GM18868 (cell line): ENCODE data around the gene TBC1D22A.
"Not testable (repeated sequence)": the region's sequence is repeated elsewhere in the genome, so short reads cannot be mapped to it uniquely, and the experiment has no call there.

Experiments used
- ATAC-seq: cut with Tn5 transposase; IDR thresholded peaks from one replicate; pipeline ENCODE4 v1.9.1; 2021; ENCODE audit warnings: mild to moderate bottlenecking, moderate library complexity; ENCODE audit not compliant: unreplicated experiment

The TBC1D22A gene

DNA sequence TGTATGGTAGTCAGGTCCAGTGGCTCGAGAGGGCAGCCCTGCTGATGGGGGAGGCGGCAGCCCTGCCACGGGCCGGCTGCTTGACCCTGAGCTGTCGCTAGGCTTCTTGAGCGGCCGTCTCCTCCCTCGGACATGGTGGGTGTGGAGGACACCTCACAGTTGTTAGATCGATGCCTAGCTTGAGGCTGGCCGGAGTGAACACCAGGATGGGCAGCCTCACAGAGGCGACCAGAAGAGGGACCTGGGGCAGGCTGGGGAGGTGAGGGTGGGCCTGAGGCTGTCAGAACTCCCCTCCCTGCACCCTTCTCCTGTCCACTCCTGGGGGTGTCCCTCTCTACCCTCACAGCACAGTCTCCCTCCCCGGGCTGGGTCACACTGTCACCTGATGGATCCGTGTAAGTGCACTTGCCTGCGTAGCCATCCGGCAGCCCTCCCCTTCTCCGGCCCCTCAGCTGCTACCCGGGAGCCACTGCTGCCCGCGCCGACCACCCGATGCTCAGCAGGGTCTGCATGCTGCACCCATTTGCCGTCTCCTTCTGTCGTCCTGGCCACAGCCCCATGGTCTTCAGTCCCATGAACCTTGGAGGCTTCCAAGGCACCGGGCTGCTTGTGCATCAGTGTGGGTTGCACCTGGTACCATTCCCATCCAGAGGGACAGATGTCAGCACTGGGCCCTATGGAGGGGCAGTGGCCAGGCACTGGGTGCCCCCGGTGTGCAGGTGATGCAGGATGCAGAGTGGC lies 394.1 kb downstream of the TBC1D22A start:
- ATAC-seq = no peak

DNA sequence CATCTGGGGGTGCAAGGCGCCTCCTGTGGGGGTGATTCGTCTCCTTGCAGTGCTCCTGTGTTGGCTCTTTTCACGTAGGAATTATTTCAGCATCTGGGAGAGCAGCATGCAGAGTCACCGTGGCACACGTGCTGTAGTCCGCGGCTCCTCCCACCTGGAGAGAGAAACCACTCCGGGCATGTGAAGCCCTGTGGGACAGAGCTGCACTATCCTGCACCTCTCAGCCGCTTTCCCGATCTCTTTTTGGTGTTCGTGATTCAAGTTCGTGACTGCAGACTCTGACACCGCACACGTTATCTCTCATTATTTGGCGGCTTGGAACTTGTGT lies 394.6 kb downstream of the TBC1D22A start:
- no peak for ATAC-seq

DNA sequence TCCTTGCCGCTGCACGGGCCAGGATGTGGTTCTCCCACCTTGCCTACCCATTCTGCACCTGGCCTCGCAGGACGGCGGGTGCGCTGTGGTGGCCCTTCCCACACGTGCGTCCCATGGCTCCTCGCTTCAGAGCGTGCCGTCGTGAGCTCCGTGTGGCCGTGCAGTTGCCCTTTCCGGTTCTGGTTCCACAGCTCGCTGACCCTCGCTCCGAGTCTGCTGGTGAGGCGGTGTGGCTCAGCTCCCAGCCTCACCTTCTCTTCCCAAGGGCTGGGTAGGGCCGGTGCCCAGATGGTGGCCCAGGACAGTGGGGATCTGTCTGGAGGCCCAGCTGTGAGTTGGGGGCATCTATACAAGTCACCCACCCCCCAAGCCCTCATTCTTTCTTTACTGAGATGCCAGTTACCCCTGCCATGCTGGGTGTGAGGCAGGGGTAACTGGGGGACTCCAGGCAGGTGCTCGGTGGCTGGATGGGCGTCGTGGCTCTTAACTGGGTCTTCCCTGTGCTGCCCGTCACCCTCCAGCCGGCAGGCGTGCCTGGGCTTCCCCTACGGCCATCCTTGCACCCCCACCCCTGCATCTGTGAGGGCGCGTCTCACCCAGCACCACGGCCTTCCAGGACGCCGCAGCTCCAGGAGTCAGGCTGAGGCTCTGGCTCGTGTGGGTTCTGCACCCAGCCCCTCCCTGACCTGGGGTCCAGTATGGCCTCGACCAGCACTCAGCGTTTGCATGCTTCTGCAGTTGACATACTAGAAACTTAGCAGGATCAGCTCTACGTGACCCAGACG lies 395.2 kb downstream of the TBC1D22A start:
- ATAC-seq = no peak

DNA sequence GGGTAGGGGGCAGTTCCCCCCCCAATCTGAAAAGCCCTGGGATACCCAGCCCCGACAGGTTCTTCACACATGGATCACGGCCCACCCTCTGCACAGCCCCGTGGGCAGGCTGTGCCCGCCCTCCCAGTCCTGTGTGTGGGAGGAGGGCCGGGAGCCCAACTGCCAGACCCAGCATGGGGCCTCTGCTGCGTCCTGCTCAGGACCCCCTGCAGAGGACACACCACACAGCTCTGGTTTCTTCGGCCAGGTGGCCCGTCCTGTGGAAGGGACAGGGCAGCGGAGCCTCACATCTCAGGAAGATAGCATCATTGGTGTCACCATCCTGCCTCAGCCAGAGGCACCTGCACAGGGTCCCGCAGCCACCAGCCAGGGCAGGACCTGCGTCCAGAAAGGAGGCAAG lies 396.0 kb downstream of the TBC1D22A start:
- ATAC-seq = no peak

DNA sequence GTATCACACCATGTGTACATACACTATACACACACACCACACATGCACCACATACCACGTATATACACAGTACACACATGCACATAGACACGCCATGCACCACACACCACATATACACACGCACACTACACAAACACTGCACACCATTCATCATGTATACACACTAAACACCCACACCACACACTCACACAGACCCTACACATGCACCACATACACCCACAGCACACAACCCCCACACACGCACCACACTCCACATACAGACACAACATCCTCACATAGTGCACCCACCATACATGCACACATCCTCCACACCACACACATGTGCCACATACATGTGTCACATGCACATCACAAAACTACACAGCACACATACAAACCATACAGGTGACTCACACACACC lies 397.1 kb downstream of the TBC1D22A start:
- no peak for ATAC-seq

DNA sequence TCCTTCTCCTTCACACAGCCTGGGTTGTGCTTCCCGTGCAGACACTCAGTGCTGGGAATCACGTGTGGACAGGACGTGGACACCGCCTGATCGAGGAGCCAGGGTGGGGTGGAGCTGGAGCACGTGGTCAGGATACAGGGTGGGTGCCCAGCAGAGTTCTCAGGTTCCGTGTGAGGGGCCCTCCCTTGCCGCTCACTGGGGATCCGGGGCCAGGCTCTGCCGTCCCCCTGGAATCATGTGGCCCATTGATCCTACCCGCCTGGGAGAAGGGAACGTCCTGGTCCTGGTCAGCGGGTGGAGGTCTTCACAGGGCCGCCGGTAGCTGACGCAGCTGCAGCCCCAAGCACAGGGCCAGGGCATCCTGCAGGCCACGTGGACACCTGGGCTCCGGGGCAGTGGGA lies 397.7 kb downstream of the TBC1D22A start:
- ATAC-seq = no peak

DNA sequence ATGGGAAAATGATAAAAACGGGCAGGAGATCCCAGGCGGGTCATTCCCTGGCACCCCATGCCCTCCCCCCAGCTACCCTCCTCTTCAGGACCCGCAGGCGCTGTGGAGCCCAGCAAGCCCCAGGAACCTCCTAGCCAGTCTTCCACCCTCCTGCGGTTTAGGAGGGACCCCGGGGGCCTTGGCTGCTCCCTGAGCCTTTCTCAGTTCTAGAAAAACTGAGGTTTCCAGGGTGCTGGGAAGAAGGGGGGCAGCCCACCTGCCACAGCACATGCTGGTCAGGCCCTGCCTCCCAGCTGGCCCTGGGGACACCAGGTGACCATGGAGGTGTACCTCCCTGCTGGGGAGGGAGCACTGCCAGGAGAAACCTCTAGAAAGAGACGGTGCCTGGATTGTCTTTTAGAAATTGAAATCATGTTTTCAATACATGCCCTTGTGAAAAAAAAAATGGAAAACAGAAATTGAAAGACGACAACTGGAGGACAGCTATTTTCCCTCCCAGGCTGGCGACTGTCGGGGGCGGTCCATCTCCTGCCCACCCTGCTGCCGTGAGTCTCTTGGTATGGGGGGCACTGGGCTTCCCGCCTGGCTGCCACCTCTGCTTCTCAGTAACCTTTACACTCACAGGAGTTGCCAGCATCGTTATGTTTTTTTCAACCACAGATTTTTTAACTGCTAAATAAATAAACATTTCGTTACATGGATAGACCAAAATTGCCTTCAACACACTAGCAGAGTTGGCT lies 398.5 kb downstream of the TBC1D22A start:
- no peak for ATAC-seq

DNA sequence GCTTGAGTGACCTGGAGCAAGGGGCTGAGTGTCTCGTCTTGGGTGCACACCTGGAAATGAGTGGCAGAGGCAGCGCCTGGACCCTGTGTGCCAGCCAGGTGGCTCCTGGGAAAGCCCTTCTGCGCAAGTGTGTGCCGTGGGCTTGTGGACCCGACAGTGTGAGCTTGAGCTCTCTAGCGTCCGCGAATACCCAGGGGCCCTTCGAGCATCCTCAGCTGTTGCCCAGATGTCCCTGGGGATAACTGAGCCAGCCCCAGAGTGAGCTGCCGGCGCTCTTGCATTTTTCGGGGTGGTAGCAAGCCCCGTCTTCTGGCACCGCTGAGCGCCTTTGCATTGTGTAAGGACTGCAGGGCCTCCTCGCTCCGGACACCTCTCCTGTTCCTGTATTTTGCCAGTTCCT lies 399.2 kb downstream of the TBC1D22A start:
- ATAC-seq = no peak

DNA sequence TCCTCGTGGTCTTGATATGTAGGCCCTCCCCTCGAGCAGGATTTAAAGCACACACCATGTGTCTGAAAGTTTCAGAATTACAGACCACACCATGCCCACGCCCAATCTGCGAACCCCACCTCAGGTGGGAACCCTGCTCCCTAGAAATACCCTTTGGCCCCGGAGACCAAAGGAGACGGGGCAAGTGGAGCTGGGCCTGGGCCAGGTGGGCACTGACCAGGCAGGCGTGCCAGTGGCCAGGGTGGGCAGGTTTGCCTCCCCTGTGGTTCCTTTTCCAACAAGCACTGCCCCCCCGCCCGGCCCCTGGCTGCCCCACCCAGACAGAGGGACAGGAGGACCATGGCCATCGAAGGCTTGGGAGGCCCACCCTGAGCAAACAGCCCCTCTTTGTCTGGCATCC lies 400.4 kb downstream of the TBC1D22A start:
- ATAC-seq = no peak

DNA sequence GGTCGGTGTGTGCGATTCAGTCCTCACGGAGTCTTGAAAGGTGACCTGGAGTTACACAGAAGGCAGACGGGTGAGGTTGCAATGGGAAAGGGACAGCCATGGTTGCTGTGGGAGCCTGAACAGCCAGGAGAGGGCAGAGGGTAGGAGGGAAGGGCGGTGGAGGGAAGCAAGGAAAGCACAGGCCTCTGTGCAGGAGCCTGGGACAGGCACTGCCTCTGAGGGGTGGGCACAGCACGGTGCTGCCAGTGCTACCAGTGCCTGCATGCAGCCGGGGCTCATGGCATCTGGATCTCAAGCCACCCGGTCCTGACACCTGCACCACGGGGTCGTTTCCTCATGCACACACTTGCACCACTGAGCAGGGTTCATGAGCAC lies 401.0 kb downstream of the TBC1D22A start:
- ATAC-seq = no peak

DNA sequence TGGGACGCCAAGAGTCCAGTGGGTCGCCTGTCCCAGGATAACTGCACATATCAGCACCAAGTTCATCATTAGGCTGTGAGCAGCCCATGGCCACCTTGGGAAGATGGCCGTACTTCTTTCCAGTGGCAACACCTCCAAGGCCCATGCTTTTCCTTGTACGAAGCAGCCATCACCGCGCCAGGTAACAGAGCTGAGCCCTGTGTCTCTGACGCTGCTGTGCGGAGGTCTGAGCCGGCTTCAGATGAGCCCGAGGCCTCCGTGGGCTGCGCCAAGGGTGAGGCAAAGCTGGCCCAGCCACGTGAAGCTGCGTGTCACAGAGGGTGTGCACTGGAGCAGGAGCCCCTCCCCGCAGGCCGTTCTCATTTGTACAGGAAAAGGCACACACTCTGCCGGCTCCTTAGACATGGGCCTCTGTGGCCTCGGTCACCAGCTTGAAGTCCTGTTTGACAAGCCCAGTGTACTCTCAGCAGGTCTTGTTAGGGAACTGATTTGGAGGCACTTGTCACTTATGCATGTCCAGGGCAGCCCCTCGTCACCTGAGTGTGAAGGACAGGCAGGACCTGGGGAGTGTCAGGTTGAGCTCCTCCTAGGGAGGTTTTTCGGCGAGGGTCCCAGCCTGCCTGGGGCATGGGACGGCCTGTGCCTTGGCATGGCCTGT lies 401.5 kb downstream of the TBC1D22A start:
- no peak for ATAC-seq

DNA sequence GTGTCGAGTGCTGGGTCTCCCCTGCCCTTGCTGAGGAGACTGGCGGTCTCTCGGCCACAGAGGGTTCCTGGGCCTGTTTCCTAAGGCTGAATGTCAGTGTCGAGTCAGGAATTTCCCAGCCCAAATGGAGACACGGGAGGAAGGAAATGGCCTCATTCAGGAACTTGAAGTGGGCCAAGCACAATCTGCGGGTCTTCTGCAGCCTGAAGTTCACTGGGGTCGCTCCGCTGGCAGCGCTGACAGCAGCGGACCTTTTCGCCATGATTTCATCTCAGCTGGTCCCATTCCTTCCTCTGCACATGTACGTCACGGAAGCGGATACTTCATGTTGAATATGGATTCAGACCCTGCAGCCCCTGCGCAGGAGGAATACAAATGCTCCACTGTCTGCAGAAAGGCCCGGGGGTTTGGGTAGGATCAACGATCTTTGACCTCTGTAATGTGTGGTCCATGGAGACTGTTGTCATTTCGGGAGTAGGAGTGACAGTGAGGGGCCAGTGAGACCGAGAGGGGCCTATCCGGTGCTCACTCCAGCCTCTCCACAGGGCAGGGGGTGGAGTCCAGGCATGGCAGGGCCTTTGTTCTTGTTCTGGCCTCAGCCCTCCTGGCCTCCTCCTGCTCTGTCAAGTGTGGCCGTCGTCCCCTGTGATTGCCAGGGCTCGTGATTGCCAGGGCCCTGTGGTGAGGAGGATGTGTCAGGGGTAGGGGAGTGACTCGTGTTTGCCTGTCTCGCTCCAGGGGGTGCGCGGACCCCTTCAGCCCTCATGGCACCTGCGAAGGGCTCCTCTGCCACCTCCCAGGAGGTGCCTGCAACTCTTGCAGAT lies 402.3 kb downstream of the TBC1D22A start:
- no peak for ATAC-seq

DNA sequence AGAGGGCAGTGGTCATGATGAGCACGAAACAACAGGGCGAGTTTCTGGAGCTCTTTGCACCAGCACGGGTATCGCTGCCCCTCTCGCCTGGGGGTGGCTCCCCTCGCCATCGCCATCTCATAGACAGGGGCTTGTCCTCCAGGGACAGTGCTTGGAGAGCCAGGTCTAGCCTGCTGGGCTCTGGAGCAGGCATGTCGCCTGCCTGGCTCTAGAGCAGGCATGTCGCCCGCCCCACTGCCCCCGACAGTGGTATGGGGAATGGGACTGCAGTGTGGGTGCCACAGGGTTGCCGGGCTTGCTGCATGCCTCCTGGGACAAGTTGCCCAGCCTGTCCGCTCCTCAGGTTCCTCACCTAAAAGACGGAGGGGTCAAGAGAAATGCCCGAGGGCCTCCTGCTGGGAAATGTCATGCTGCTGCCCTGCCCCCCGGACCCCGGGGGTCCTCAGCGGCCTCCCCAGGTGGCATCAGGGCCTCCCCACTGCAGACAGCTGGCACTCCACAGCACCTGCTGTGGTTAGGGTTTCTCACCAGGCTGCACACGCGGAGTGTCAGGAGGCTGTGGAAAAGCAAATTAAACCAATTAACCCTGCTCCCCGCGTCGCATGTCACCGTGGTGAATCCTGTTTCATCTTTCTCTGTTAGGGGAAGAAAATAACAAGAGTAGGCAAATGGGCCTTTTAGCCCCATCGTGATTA lies 403.0 kb downstream of the TBC1D22A start:
- ATAC-seq = no peak

DNA sequence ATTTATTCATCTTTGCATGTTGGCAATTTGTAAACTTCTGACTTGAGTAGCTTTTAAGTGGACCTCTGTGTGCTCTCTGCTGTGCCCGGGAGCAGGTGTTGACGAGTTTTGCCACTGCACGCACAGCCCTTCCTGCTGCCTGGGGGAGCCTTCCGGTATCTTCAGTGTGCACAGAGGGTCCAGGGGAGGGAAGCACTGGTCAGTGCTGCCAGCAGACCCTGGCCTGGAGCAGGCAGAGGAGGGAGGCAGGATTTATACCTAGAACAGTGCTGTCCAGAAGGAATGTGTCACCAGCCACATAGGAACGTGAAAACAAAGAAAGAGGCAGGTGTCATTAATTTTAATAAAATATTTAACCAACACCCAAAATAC lies 403.6 kb downstream of the TBC1D22A start:
- no peak for ATAC-seq

DNA sequence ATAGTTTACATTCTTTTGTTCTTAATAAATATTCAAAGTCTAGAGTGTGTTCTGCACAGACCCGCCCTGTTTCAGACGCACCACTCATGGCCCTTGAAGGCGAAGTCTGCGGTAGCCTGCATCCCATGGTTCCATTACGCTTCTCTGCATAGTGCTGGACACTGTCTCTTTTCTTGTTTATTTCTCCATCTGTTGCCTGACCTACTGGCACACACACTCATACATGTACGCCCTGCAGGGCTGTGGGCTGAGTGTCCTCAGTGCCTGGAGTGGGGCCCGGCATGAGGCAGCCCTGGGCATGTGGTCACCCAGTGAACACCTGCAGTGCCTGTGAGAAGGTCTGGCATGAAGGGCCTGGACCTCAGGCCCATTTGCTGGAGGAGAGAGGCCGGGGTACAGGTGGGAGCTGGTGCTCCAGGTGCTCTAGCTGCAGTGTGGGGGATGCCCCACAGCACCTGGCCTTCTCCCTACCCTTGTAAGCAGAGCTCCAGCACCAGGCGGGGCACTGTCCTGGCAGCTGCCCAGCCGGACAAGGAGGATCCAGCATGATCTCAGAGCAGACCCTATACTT lies 404.1 kb downstream of the TBC1D22A start:
- ATAC-seq = no peak

DNA sequence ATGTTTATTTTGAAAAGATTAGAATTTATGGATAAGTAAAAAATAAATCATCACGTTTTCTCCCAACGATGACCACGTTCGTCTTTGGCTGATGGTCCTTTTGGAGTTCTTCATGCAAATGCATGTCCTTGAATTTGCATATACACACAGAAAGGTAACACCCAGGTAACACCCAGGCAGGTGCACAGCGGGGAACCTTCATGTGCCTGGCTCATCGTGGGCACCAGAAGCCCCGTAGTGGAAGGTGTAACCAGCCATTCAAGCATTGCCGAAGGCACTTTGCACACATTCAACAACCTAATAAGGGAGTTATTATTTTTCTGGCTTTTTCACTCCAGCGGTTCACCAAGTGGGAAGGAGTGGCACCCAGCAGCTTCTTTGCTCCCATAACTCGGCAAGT lies 404.6 kb downstream of the TBC1D22A start:
- no peak for ATAC-seq

DNA sequence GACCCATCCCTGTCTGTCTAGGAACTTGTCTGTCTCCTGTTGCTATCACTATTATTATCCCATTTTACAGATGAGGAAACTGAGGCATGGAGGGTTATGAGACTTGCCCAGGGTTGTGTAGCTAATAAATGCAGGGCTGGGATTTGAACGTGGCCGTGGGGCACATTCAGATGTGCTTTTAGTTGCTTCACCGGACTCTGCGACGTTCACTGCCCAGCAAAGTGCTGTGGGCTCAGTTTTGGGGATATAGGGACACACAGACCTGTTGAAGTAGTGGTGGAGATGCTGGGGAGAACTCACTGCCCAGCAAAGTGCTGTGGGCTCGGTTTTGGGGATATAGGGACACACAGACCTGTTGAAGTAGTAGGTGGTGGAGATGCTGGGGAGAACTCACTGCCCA lies 405.5 kb downstream of the TBC1D22A start:
- not testable (repeated sequence) for ATAC-seq

DNA sequence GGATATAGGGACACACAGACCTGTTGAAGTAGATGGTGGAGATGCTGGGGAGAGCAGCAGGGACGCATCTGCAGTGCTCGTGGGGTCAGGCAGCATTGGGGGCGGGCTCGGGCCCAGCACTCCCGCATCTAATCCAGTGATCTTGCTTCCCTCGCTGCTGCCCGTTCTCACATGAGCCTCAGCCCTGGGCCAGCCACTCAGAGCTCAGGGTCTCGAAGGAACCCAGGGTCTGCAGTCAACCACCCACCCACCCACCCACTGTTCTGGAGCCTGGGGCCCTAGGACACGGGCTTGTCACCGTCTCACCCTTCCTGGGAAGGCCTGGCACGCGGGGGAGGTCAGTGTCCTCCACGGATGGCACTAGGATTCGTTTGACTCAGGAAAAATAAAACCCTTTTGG lies 406.0 kb downstream of the TBC1D22A start:
- ATAC-seq = no peak

DNA sequence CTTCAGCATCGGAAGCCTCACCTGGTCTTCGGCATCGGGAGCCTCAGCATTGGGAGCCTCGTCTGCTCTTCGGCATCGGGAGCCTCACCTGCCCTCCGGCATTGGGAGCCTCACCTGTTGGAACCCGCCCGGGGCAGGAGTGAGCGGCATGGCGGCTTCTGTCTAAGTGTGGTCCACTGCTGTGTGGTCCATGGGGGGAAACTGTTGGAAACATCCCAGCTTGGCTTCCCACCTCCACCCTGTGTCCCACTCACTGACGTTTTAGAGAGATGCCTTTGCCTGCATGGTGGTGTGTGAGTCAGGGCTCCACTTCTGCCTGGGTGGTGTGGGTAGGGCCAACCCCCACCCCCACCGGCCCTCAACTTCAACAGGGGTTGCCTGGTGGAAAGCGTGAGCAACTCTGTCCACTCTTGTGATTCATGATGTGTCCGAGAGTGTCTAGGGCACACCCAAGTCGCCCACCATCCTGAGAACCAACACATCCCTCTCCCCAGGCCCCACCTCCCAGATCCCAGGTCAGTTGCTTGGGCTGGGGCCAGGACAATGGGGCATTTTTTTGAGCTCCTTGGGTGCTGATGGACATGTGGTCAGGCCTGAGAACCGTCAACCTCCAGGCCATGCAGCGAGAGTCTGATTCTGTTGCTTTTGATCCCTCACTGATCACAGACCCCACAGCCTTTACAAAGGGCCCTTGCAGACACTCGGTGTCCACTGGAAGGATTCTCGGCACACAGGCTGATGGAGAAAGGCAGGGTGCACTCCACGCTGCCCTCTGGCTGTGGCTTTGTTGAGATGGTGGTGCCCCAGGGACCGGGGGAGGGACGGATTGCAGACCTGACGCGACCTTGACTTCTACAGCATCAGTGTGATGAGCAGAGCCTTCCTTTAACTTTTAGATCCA lies 406.7 kb downstream of the TBC1D22A start:
- no peak for ATAC-seq
